Lower leg skin (tissue), 3 donors: Measurements from ENCODE around the gene SRCIN1.

ENCODE experiments used
- POLR2A ChIP-seq, 2 donors: fragments of 450-650 bp; IDR thresholded peaks; one replicate each; pipeline ENCODE4 v1.6.1; 2016 to 2017; ENCODE audit warnings: antibody characterized with exemption in 2 of 2, mild to moderate bottlenecking in 1 of 2, moderate library complexity in 1 of 2
- TF ChIP-seq, protein P1 (sequence below), 3 donors: fragments of 450-650 bp; IDR thresholded peaks; one replicate each; pipeline ENCODE4 v1.5.1; 2016; ENCODE audit warnings: antibody characterized with exemption in 3 of 3, mild to moderate bottlenecking in 3 of 3, moderate library complexity in 2 of 3

GRCh38 chr17:38575781-38576180 lies 30.0 kb downstream of the SRCIN1 start:
- TF ChIP-seq, protein P1, sequence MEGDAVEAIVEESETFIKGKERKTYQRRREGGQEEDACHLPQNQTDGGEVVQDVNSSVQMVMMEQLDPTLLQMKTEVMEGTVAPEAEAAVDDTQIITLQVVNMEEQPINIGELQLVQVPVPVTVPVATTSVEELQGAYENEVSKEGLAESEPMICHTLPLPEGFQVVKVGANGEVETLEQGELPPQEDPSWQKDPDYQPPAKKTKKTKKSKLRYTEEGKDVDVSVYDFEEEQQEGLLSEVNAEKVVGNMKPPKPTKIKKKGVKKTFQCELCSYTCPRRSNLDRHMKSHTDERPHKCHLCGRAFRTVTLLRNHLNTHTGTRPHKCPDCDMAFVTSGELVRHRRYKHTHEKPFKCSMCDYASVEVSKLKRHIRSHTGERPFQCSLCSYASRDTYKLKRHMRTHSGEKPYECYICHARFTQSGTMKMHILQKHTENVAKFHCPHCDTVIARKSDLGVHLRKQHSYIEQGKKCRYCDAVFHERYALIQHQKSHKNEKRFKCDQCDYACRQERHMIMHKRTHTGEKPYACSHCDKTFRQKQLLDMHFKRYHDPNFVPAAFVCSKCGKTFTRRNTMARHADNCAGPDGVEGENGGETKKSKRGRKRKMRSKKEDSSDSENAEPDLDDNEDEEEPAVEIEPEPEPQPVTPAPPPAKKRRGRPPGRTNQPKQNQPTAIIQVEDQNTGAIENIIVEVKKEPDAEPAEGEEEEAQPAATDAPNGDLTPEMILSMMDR (IDR thresholded peaks at IDR 0.05), result no peak
- no peak for TF ChIP-seq POLR2A (IDR thresholded peaks at IDR 0.05)
